Globus pallidus (tissue), 1 donor: Measurements from ENCODE around the gene MPPED1.

ENCODE experiments used
- DNase-seq: peaks from one replicate; pipeline ENCODE4 v3.0.0-alpha.2; 2015; ENCODE audit warnings: low spot score

MPPED1 gene

GRCh38 chr22:43431808-43432554, 20.2 kb downstream of the MPPED1 start:
- DNase-seq = no peak

DNA sequence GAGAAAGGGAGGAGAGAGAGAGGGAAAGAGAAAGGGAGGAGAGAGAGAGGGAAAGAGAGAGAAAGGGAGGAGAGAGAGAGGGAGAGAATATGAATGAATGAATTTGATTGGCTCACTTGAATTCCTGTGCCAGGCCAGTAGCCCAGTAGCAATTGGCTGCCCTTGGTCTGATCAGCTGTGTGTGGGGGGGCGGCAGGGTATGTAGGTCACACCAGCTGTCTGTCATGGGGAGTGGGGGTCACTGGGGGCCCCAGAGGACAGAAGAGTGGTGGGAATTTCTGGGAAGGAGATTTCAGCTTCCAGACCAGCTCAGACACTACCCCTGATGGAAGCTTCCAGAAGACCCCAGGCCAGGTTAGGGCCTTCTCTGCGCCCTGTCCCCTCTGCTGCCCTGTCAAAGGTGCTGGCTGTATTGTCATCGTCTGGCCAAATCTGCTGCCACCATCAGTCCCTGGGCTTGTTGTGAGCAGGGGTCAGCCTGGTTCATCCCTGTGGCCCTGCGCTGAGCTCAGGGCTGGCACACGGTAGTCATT, 21.1 kb downstream of the MPPED1 start:
- no peak for DNase-seq

DNA sequence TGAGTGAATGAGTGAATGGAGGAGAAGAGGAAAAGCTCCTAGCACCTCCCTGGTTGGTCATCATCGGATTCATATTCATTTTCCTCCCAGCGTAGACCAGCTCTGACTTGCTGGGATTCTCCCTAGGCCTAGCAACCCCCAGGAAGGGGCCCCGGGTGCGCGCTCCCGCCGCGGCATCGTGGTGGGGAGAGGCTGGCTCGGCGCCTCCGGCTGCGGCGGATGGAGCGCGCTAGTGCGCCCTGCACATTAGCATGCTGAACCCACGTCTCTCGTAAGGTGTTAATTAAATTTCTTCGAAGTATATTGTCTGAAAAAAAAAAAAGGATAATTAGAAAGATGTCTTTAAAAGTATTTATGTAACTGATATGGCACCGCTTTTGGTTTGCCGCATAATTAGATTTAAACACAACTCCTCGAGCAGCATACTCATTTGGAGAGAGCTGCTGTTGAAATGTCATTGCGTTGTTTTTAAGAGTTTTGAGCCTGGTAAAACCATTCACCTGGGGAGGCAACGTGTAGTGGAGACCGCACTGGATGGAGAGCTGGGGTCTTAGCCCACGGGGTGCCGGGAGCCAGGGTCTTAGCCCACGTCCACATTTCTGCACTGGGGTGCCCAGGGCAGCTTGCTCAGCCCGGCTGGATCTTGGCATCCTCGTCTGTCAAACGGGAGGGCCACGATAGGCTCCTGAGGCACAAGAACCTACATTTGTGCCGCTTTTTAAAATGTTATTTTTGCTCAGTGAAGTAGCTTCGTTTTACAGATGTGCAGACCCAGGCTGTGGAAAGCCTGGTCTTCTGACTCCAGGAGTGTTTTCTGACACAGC, 21.8 kb downstream of the MPPED1 start:
- no peak for DNase-seq

DNA sequence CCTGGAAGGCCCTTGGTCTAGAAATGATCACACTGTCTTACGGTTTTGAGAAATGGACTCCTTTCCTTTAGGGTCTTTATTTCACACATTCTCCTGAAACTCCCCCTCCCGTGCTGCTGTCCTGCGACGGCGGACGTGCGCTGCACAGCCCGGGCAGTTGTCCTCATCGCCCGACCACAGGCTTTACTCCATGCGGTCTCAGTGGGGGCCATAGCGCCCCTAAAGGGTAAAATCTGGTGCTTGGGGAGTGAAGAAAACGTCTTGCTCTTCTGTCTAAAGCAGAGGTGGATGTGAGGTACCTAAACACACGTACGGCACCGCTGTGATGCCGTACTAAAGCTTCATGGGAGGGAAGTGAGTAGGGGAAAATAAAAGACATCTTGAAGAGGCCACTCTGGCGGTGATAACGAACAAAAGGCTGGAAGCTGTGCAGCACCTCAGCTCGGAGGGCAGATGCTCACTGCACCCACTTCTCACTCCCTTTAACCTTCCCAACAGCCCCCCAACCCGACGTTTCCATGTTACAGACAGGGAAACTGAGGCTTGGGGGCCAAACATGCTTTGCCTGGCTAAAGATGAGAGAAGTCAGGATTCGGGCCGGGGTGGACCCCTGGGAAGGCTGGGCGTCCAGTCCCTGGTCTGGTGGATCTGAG, 22.6 kb downstream of the MPPED1 start:
- DNase-seq = no peak

GRCh38 chr22:43434928-43435311, 23.1 kb downstream of the MPPED1 start:
- no peak for DNase-seq

DNA sequence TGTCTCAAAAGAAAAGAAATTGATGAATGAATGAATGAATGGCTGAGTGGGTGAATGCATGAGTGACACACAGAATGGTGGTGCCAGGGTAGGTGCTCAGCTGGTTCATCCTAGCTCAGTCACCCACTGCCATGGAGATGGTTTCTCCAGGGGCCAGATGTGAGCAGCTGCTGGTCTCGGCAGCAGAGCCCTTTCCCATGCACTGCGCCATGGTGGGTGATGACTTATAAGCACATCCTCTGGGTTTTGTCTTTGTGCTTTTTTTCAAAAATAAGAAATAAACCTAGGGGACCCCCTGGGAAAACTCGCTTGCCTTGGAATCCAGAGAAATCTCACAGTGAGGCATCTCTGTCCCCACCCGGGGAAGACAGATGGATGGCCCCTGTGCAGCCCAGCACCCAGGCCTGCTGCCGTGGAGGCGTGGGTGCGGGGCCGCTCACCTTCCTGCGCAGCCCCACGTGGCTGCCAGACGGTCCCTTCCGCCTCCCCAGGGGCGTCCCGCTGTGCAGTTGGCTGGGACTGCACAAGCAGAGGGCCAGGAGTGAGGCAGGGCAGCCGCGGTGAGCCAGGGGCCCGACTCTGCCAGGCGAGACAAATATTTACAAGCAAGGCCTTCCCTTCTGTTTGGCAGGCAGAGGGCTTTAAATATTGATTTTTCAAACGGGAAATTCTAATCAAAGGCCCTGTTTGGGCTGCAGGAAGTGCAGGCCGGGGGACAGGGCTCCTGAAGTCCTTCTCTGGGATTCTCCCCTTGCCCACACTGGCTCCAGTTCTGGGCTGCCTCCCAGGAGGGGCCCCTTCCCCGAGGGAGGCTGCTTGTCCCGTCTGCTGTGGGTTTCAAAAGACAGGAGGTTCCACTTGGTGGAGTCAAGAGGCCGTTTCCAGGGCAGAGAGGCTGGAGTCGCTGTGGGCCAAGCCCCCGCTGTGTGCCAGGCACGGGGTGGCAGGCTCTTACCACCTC, 24.3 kb downstream of the MPPED1 start:
- no peak for DNase-seq

GRCh38 chr22:43436868-43437267, 25.1 kb downstream of the MPPED1 start:
- DNase-seq = no peak

DNA sequence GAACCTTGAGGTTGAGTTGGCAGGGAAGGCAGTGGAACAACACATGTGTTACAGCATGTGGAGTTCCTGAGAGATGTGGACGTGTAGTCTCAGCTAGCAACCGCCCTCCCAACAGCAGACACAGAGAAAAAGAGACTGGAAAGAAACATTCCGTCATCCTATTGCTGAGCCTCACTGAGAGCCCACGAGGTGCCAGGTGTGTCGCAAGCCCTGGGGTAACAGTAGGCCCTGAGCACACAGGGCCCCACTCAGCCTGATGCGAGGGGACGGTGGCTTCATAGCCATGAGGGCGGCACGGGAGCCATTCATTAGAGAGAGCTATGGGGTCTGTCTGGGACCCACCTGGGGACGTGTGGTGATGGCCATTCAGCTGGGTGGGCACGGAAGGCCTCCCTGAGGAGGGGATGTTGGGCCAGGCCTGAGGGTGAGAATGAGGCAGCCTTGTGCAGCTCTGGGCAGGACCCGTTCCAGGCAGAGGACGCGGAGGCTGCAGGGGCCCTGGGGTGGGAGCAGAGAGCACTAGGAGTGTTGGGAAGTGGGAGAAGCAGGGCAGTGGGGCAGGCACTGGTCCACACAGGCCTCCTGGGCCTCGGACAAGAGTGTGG, 26.2 kb downstream of the MPPED1 start:
- DNase-seq = no peak

DNA sequence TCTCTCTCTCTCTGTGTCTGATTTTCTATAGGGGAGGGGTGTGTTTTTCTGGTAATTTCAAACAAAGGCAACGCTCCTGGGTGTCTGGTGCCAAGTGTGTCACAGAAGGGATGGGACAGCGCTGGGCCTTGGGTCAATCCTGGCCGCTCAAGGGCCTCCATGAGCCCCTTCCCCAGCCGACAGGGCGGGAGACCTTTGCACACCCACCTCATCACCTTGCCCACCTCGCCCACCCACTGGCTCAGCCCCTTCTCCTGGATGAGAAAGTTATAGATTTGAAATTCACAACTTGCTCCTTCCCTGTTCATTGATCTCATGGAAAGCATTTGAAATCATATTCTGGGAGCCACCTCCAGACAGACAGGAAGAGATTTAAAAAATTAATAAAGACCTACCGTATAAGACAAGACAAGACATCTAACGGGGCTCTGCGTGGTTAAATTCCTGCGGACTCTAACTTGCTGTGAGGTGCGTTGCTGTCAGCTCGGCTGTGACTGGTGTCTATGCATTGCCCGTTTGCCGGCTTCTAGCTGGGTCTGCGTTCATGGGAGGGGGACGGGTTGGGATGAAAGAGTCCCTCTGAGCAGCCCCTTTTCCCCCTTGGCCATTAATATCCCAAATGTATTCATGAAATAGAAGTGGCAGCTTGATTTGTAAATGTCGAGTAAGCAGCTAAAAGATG, 27.0 kb downstream of the MPPED1 start:
- DNase-seq = no peak

DNA sequence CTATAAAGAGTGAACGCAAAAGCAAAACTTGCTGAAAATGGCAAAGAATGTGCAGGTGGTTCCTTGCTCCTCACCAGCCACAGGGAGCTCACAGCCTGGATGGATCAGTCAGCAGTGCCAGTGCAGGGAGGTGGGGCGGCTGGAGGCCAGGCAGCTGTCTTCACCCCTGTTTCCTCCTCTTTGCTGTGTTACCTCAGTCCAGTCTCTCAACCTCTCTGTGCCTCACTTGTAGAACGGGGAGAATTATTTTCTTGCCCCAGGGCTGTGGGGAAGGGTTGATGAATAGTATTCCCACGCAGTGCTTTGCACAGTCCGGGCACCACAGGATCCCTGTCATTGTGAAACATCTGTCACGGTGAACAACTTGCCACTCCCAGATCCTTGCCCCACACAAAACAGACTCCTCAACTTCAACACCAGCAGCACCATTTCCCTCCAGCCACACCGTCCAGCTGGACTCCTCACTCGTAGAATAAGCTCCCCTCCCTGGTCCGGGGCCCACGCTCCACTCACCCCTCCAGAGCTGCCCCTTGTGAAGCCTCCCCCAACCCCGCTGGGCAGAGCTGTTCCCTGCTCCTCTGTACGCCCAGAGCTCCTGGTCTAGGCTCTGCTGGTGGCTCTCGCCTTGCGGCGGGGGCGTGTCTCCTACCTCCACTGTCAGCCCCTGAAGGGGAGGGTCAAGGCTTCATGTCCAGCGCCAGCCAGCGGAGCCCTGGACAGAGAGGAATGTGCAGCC, 27.7 kb downstream of the MPPED1 start:
- DNase-seq = no peak

GRCh38 chr22:43440104-43440387, 28.2 kb downstream of the MPPED1 start:
- DNase-seq = no peak

GRCh38 chr22:43440556-43440955, 28.7 kb downstream of the MPPED1 start:
- no peak for DNase-seq

DNA sequence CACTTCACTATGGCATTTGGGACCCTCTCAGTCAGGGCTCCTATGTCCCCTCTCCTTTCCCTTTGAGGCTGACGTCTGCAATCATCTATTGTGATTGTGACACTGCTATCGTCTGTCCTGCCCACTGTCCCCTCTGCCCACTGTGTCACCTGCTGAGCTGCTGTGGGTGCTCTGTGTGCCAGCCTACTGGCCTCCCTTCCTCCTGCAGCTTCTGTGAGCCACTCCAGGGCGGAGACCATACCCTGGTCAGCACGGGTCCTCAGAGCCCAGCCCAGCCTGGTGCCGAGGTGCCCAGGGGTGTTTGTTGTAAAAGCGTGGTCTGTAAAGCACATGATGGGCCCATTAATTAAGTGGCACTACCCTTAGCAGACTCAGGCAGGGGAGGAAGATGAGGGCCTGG, 29.4 kb downstream of the MPPED1 start:
- no peak for DNase-seq

GRCh38 chr22:43441751-43442150, 29.9 kb downstream of the MPPED1 start:
- no peak for DNase-seq

DNA sequence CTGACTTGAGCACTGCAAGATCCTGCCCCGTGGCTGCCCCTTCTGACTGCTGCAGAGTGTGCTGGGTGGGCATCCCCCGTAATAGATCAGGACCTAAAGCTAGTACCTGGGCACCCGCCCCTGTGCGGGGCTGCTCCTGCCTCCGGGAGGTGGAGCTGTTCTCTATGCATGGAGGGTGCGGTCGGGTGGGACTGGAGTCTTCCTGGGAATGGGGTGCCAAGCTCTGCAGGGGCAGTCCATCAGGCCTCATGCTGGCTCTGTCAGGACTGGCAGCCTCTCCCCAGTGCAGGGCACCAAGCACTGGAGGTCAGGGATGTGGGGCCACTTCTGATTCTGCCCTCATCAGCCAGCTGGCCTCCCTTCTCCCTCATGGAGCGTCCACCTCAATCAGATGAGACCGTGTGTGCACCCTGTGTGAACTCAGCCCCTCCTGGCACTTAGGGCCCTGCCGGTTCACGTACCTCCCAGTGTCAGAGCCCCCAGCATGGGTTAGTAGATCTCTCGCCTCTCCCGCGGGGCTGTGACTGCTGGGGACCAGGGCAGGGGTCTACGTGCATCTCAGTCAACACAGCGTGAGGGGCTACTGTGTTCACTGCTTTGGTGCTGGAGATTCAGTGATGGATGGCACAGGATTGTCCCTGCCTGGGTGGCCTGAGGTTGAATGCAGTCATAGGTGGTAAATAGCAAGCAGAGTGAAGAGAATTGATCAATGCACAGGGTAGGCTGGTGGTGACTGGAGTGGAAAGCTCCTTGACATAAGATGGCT, 30.8 kb downstream of the MPPED1 start:
- DNase-seq = no peak

DNA sequence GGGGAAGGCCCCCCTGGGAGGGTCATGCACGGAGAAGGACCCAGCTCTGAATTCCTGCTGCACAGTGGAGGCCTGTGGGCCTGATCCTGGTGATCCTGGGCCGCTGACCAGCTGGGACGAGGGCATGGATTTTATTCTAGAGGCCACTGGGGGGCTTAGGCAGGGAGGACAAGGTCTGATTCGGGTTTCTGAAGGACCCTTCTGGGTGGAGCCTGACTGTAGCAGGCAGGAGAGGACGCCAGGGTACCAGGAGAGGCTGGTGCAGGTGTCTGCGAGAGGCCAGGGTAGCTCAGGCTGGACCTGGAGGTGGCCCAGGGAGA, 31.3 kb downstream of the MPPED1 start:
- no peak for DNase-seq

- DNase-seq = no peak
Measured at GRCh38 chr22:43446037-43446803, 34.4 kb downstream of the MPPED1 start.

DNA sequence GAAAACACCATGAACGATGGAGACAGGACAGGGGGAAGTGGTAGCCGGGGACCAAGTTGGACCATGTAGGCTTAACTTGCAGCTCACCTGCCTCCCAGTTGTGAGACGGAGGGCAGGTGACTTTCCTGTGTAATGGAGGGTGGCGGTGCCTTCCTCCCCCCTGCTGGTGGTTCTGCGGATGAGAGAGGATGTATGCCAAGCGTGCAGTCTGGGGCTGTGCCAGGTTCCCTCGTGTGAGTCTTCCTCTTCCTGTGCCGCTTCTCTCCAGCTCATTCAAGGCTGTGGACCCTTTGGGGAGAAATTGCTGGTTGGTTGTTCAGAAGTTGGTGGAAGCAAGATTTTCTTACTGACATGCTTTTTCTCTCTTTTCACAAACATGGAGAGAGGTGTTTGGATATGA, 35.1 kb downstream of the MPPED1 start:
- DNase-seq = no peak

GRCh38 chr22:43447380-43447779, 35.6 kb downstream of the MPPED1 start:
- no peak for DNase-seq
